Esophagus squamous epithelium (tissue), 5 donors: ENCODE results near the gene TCOF1. TPM values are rescaled to one million over a fixed set of nuclear protein-coding genes. Genes with fewer than 3 reads are reported as not detected.

Experiments used
- DNase-seq: peaks from one replicate; lab custom pipeline; 2025; lab: John Stamatoyannopoulos, UW
- H3K27ac ChIP-seq, 4 donors: fragments of 200-600 bp; sonication (generic); one replicate each; pipeline ENCODE4 v1.5.1; 2016 to 2019; ENCODE audit warnings: mild to moderate bottlenecking in 1 of 4
- H3K27me3 ChIP-seq, 4 donors: fragments of 200-600 bp; sonication (generic); 1 replicate in 3 of 4; 2 replicates in 1 of 4; pipeline versions ENCODE4 v1.5.1 to v1.6.0; 2017 to 2021; ENCODE audit warnings: antibody characterized with exemption in 1 of 4
- H3K36me3 ChIP-seq, 3 donors: fragments of 200-600 bp; sonication (generic); one replicate each; pipeline ENCODE4 v1.5.1; 2016 to 2019
- H3K4me1 ChIP-seq, 3 donors: fragments of 200-600 bp; sonication (generic); one replicate each; pipeline ENCODE4 v1.5.1; 2017 to 2019
- H3K4me3 ChIP-seq, 4 donors: fragments of 200-600 bp; sonication (generic); 1 replicate in 3 of 4; 2 replicates in 1 of 4; pipeline ENCODE4 v1.5.1; 2016 to 2019; ENCODE audit warnings: mild to moderate bottlenecking in 2 of 4, moderate library complexity in 1 of 4
- H3K9me3 ChIP-seq, 3 donors: fragments of 200-600 bp; sonication (generic); one replicate each; pipeline ENCODE4 v1.5.1; 2016 to 2019
- POLR2A ChIP-seq, 4 donors: fragments of 450-650 bp; IDR thresholded peaks; one replicate each; pipeline ENCODE4 v1.6.1; 2017; ENCODE audit warnings: antibody characterized with exemption in 4 of 4, mild to moderate bottlenecking in 4 of 4, moderate library complexity in 3 of 4
- WGBS, 2 donors: methylation state at CpG; one replicate each; pipeline ENCODE4 v1.1.5; 2018; 5-methylcytosine and 5-hydroxymethylcytosine counted together
- intact Hi-C: fragments of 100-400 bp; cut with DNase I; formaldehyde crosslinking; loops from one replicate; pipeline ENCODE4 v1.15.0; 2022
- total RNA-seq, 4 donors: library from RNA; depleted of rRNA; stranded (reverse); fragments of >200 nt; gene quantifications; one replicate each; pipeline ENCODE4 v1.1.0, GENCODE V29; 2016
- TF ChIP-seq, protein P1 (sequence below), 6 experiments: fragments of 450-650 bp in 4 of 6; fragments of 200-600 bp in 2 of 6; sonication (generic) in 2 of 6; IDR thresholded peaks; one replicate each; pipeline ENCODE4 v1.5.1; 2016 to 2019; ENCODE audit warnings: antibody characterized with exemption in 6 of 6, mild to moderate bottlenecking in 4 of 6, moderate library complexity in 4 of 6
- donor health status: DM: yes; HTN: yes; CAD: no.

TCOF1 gene
- total RNA-seq, 4 donors from 2014 or later = 18.2 to 41.4 (median 24.8) TPM

DNA sequence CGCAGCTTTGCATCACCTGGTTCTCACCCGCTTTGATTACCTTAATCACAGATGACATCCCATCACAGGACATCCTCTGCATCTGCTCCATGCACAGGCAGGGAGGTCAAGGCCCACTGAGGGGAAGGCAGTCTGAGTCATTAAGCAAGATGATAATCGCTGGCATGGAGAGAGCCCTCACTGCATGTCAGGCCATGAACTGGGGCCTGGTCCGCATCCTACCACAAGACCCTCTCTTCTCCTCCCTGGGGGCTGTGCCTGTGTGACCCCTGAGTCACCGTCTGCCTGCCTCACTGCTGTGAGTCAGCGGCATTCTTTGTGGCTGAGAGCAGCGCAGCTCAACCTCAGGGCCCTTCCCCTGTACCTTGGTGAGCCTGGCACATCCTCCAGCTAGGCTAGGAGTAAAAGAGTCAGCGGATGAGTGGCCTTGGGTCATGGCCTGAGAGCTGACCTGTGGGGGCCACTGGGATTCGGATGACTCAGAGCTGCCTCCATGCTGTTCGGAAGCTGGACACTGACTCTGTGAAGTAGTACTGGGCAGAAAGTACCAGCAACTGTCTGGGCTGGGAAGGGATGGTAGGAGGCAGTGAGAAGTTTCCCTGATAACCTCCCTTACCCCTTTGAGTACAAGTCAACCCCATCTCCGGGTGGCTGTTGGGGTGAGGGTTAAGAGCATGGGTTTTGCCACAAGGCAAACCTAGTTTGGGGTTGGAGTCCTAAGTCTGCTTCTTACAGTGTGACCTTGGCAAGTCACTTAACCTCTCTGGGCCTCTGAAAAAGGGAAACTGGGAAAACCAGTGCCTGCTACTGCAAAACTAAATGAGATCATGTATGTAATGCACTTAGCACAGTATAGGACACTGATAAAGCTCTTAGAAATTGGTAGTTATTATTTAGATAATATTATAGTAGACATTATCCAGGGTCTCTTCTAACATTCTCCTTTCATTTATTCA is 40.2 kb upstream of the TCOF1 start:
- H3K27me3 ChIP-seq = no peaks in the 10 kb centered on the region
- no peak for DNase-seq
- 52 to 78% methylated on average over 1 to 4 of the region's 11 CpGs for WGBS, 2 donors
- no peak overlapping the region for H3K4me3 ChIP-seq
- TF ChIP-seq, protein P1, sequence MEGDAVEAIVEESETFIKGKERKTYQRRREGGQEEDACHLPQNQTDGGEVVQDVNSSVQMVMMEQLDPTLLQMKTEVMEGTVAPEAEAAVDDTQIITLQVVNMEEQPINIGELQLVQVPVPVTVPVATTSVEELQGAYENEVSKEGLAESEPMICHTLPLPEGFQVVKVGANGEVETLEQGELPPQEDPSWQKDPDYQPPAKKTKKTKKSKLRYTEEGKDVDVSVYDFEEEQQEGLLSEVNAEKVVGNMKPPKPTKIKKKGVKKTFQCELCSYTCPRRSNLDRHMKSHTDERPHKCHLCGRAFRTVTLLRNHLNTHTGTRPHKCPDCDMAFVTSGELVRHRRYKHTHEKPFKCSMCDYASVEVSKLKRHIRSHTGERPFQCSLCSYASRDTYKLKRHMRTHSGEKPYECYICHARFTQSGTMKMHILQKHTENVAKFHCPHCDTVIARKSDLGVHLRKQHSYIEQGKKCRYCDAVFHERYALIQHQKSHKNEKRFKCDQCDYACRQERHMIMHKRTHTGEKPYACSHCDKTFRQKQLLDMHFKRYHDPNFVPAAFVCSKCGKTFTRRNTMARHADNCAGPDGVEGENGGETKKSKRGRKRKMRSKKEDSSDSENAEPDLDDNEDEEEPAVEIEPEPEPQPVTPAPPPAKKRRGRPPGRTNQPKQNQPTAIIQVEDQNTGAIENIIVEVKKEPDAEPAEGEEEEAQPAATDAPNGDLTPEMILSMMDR (IDR thresholded peaks at IDR 0.05) = no peak
- no peak for TF ChIP-seq POLR2A (IDR thresholded peaks at IDR 0.05)
- H3K4me1 ChIP-seq = peaks cover 16 to 55% (median 27%) of the 10 kb centered on the region in 3 donors
- H3K27ac ChIP-seq = peak overlapping the region; percentile 57 to 75 (median 68)
- intact Hi-C loops = no loop called here
- H3K36me3 ChIP-seq = no peaks in the 10 kb centered on the region
- no peaks in the 10 kb centered on the region for H3K9me3 ChIP-seq

DNA sequence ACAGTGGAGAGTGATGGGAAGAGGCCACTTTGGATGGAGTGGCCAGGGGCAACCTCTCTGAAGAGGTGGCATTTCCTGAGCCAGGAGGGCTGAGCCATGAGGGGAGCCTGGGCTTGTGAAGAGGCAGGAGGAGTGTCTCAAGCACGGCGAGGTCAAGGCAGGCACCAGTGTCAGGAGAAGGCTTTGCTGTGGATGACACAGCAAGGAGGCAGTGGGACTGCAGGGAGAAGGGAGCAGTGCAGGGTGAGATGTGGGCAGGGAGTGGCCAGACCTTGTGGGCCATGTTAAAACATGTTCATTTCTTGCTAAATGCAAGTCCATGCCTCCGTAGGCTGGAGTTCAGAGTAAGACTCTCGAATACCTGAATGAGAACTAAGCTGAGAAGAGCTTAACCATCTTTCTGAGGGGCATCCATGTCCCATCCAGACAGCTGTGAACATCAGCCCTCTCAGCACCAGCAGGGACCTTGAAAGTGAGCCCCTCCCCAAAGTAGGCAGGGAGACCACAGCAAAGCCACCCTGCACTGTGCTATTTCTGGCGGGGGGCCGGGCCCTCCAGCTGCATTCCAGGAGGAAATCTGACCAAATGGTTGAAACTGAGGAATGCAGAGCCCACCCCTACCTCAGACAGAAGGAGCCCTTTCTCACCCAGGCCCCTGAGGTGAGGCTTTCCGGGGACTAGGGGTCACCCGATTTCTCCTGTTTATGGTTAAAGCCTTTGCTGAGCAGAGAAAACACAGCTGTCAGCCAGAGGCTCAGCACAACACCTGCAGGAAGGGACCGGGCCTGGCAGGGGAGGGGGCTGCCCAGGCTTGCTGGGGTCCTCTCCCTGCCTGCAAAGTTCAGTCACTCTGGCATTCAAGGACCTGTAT is 38.6 kb upstream of the TCOF1 start:
- Histone ChIP-seq H3K27ac (peak overlapping the region; percentile 45 to 75 (median 68)), H3K9me3 (no peaks in the 10 kb centered on the region), H3K36me3 (no peaks in the 10 kb centered on the region), H3K4me1 (peaks cover 16 to 59% (median 27%) of the 10 kb centered on the region in 3 donors), H3K27me3 (no peaks in the 10 kb centered on the region), H3K4me3 (no peak overlapping the region)
- no peak for DNase-seq
- TF ChIP-seq POLR2A (IDR thresholded peaks at IDR 0.05) = no peak
- TF ChIP-seq, protein P1 (IDR thresholded peaks at IDR 0.05) = peak in 1 of 6 experiments; percentile 11
- WGBS, 2 donors = 51 to 53% methylated on average over 4 to 6 of the region's 9 CpGs
- intact Hi-C loops = no loop called here

DNA sequence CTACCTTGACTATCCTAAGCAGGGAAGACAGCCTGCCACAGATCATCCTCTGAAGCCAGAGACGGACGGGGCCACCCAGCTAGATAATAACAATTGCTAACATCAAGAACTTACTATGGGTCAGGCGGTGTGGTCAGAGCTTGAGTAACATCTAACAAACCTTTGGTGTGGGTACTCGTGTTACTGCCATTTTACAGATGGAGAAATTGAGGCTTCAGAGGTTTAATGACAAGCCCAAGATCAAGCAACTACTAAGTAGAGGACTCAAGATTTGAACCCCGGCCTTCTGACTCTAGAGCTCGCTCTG is 38.1 kb upstream of the TCOF1 start:
- peak overlapping the region in 3 of 4 donors; percentile 60 to 75 (median 66) for H3K27ac ChIP-seq
- intact Hi-C loops = no loop called here
- no peak for DNase-seq
- TF ChIP-seq, protein P1 (IDR thresholded peaks at IDR 0.05) = no peak
- TF ChIP-seq POLR2A (IDR thresholded peaks at IDR 0.05) = no peak
- H3K27me3 ChIP-seq = no peaks in the 10 kb centered on the region
- no peaks in the 10 kb centered on the region for H3K9me3 ChIP-seq
- WGBS, 2 donors = 90 to 95% methylated on average over 2 to 6 of the region's 6 CpGs
- peaks cover 16 to 59% (median 27%) of the 10 kb centered on the region in 3 donors for H3K4me1 ChIP-seq
- no peaks in the 10 kb centered on the region for H3K36me3 ChIP-seq
- H3K4me3 ChIP-seq = no peak overlapping the region

DNA sequence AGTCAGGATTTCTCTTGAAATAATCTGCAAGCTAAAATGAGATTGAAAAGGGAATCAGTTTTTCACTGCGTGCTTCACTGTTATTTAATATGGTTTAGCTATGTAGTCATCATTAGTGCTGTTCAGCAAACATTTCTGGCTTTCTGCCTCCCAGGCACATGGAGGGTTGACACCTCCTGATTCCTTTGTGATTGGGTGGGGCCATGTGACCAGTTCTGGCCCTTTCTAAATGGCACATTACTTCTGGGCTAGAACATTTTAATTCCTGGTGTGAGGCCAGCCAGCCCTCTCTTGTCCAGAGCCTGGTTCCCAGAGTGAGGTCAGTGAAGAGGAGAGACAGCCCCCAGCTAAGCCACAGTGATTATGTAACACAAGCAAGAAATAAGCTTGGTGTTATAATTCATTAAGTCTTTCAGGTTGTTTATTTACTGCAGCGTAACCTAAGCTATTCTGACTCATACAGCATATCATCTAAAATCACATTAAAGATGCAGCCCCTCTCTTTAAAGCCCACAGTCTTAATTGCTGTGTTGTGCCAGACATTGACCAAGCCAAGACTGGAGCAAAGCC is 37.4 kb upstream of the TCOF1 start:
- H3K27ac ChIP-seq = peak overlapping the region in 3 of 4 donors; percentile 22 to 75 (median 60)

More for the DNA sequence above, 37.4 kb upstream of the TCOF1 start:
- H3K27me3 ChIP-seq = no peaks in the 10 kb centered on the region
- no peak for DNase-seq
- H3K4me1 ChIP-seq = peaks cover 16 to 59% (median 27%) of the 10 kb centered on the region in 3 donors
- H3K4me3 ChIP-seq = no peak overlapping the region
- WGBS, 2 donors = 23 to 48% methylated on average over 2 of the region's 2 CpGs
- TF ChIP-seq, protein P1 (IDR thresholded peaks at IDR 0.05) = no peak
- no peak for TF ChIP-seq POLR2A (IDR thresholded peaks at IDR 0.05)
- no peaks in the 10 kb centered on the region for H3K36me3 ChIP-seq
- H3K9me3 ChIP-seq = no peaks in the 10 kb centered on the region
- intact Hi-C loops = no loop called here
